A673 (cell line): ENCODE results near the gene MRPL54. TPM values are rescaled to one million over a fixed set of nuclear protein-coding genes. Genes with fewer than 3 reads are reported as not detected.

ENCODE experiments used
- BruUV-seq: library from RNA; stranded (reverse); fragments of 400-500 nt; replicated peaks from 2 replicates; lab custom pipeline; 2021; lab: Mats Ljungman, UMichigan
- CTCF ChIA-PET: fragments of 300-600 bp; sonication (Branson Sonifier 250); formaldehyde crosslinking; loops from one replicate; lab custom pipeline; 2022; ENCODE audit warnings: antibody characterized with exemption; lab: Charles Lee
- POLR2A ChIA-PET: fragments of 300-600 bp; sonication (Branson Sonifier 250); formaldehyde crosslinking; loops from one replicate; lab custom pipeline; 2022; ENCODE audit warnings: antibody characterized with exemption; ENCODE audit not compliant: low non-redundant PET; lab: Charles Lee
- DNase-seq: peaks from one replicate; pipeline ENCODE4 v3.0.0-alpha.2; 2015; ENCODE audit warnings: low spot score
- H3K27ac ChIP-seq: fragments of 200-600 bp; sonication (generic); 2 replicates; pipeline ENCODE4 v1.5.1; 2016; ENCODE audit warnings: mixed run types, low read depth, mild to moderate bottlenecking, mixed read lengths, antibody characterized with exemption, low read length; ENCODE audit not compliant: poor library complexity, severe bottlenecking
- H3K27me3 ChIP-seq: fragments of 200-600 bp; sonication (generic); replicated peaks from 2 replicates; pipeline ENCODE4 v1.6.1; 2017; ENCODE audit warnings: mixed run types, low read depth, mild to moderate bottlenecking, mixed read lengths, antibody characterized with exemption, low read length; ENCODE audit not compliant: insufficient read depth, poor library complexity
- H3K36me3 ChIP-seq: fragments of 200-600 bp; sonication (generic); 2 replicates; pipeline ENCODE4 v1.6.1; 2016; ENCODE audit warnings: mixed run types, mild to moderate bottlenecking, mixed read lengths, antibody characterized with exemption, low read length; ENCODE audit not compliant: insufficient read depth, poor library complexity, severe bottlenecking
- H3K4me1 ChIP-seq: fragments of 200-600 bp; sonication (generic); 2 replicates; pipeline ENCODE4 v1.6.1; 2017; ENCODE audit warnings: mixed run types, mild to moderate bottlenecking, mixed read lengths, antibody characterized with exemption, low read length; ENCODE audit not compliant: insufficient read depth, poor library complexity, severe bottlenecking
- H3K4me3 ChIP-seq: fragments of 200-600 bp; sonication (generic); 2 replicates; pipeline ENCODE4 v1.5.1; 2016; ENCODE audit warnings: low read depth, mixed run types, mild to moderate bottlenecking, mixed read lengths, low read length; ENCODE audit not compliant: poor library complexity, severe bottlenecking
- H3K9me3 ChIP-seq: fragments of 200-600 bp; sonication (generic); 2 replicates; pipeline ENCODE4 v1.6.1; 2016; ENCODE audit warnings: mixed run types, low read depth, mild to moderate bottlenecking, mixed read lengths, antibody characterized with exemption, low read length; ENCODE audit not compliant: poor library complexity, severe bottlenecking
- CTCF ChIP-seq: fragments of 300-800, 200-600 bp; sonication (generic); conservative IDR thresholded peaks from 2 replicates; pipeline ENCODE4 v1.5.1; 2017; ENCODE audit warnings: low read depth, mild to moderate bottlenecking, antibody characterized with exemption, low read length, moderate library complexity, mixed read lengths
- EZH2 ChIP-seq: fragments of 200-600 bp; sonication (generic); IDR thresholded peaks from 2 replicates; pipeline ENCODE4 v1.6.1; 2017; ENCODE audit warnings: borderline replicate concordance, low read depth, mild to moderate bottlenecking, mixed read lengths, antibody characterized with exemption, low read length; ENCODE audit not compliant: poor library complexity, severe bottlenecking
- intact Hi-C: fragments of 100-400 bp; cut with micrococcal nuclease; formaldehyde crosslinking; loops from one replicate; pipeline ENCODE4 v1.10.0; 2022; ENCODE audit not compliant: unreplicated experiment
- total RNA-seq: library from RNA; stranded (reverse); gene quantifications from 2 replicates; pipeline ENCODE4 v1.2.3, GENCODE V29; 2021

Gene MRPL54
- total RNA-seq, 1 experiment from 2014 or later: 51.3 TPM

GRCh38 chr19:3767050-3767449, 4.6 kb downstream of the MRPL54 start:
- POLR2A ChIA-PET: no interaction called here
- CTCF ChIA-PET: no interaction called here
- Histone ChIP-seq H3K27me3 (no peaks in the 10 kb centered on the region), H3K4me3 (no peak overlapping the region), H3K36me3 (no peaks in the 10 kb centered on the region), H3K9me3 (no peaks in the 10 kb centered on the region), H3K4me1 (peaks cover 4% of the 10 kb centered on the region), H3K27ac (no peak overlapping the region)
- BruUV-seq: no TSS peak
- intact Hi-C loops: no loop called here
- DNase-seq: no peak
- TF ChIP-seq EZH2: no peak
- TF ChIP-seq CTCF: no peak

DNA sequence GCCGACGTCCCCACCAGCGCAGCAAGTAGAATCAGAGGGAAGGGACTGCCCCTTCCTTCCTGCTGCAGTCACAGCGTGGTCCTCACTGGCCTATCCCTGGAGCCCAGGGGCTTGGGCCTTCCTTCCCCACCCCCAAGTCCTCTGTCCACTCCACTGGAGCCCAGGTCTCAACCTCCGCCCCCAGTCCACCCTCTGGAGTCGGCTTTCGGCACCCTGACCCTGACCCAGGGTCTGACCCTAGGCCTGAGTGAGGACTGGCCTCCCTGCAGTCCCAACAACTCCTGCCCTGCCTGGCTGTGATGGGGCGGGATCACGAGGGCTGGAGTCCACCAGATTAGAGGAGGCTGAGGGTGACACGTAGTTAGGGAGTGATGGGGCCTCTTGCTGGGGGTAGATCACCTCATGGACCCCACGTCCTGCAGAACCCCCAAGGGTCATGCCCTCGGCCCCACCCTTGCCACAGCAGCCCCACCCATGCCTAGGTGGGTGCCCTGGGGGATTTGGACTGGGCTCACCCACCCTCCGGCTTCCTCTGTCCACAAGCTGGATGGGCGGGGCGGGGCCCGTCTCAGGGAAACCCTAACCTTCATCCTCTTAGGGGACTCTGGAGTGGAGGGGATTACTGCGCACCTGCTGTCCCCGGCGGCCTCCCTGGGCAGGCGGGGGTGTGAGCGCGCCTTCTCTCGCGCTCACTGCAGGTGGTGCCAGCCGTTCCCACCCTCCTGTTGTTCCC, 5.7 kb downstream of the MRPL54 start:
- Histone ChIP-seq H3K27me3 (no peaks in the 10 kb centered on the region), H3K4me1 (peaks cover 2% of the 10 kb centered on the region), H3K4me3 (no peak overlapping the region), H3K9me3 (no peaks in the 10 kb centered on the region), H3K36me3 (no peaks in the 10 kb centered on the region), H3K27ac (no peak overlapping the region)
- TF ChIP-seq EZH2: no peak
- TF ChIP-seq CTCF: no peak
- no peak for DNase-seq
- CTCF ChIA-PET: no interaction called here
- no TSS peak for BruUV-seq
- POLR2A ChIA-PET: no interaction called here
- intact Hi-C loops: no loop called here

DNA sequence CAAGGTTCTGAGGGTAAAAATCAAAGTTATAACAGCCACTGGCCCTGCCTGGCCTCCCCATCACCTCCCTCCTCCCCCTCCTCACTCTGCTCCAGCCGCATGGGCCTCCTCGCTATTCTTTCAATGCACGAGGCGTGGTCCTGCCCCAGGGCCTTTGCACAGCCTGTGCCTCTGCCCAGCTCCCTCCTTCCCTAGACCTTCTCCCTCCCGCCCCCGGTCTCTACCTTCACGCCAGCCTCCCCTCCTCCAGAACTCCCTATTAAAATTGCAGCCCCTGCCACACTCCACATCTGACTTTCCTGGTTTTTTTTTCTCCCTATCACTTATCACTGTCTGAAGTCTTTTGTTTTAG, 6.2 kb downstream of the MRPL54 start:
- TF ChIP-seq CTCF: no peak
- TF ChIP-seq EZH2: no peak
- POLR2A ChIA-PET: no interaction called here

More for the DNA sequence above, 6.2 kb downstream of the MRPL54 start:
- H3K4me3 ChIP-seq: no peak overlapping the region
- no peaks in the 10 kb centered on the region for H3K9me3 ChIP-seq
- H3K36me3 ChIP-seq: no peaks in the 10 kb centered on the region
- H3K27ac ChIP-seq: no peak overlapping the region
- intact Hi-C loops: no loop called here
- BruUV-seq: no TSS peak
- CTCF ChIA-PET: no interaction called here
- H3K27me3 ChIP-seq: no peaks in the 10 kb centered on the region
- no peak for DNase-seq
- no peaks in the 10 kb centered on the region for H3K4me1 ChIP-seq
